ENCODE measurements around the gene SIGLEC11. TPM values are rescaled to one million over a fixed set of nuclear protein-coding genes. Genes with fewer than 3 reads are reported as not detected.

SIGLEC11 gene
- total RNA-seq, 1 donor from 2014 or later = 0.55 TPM

DNA sequence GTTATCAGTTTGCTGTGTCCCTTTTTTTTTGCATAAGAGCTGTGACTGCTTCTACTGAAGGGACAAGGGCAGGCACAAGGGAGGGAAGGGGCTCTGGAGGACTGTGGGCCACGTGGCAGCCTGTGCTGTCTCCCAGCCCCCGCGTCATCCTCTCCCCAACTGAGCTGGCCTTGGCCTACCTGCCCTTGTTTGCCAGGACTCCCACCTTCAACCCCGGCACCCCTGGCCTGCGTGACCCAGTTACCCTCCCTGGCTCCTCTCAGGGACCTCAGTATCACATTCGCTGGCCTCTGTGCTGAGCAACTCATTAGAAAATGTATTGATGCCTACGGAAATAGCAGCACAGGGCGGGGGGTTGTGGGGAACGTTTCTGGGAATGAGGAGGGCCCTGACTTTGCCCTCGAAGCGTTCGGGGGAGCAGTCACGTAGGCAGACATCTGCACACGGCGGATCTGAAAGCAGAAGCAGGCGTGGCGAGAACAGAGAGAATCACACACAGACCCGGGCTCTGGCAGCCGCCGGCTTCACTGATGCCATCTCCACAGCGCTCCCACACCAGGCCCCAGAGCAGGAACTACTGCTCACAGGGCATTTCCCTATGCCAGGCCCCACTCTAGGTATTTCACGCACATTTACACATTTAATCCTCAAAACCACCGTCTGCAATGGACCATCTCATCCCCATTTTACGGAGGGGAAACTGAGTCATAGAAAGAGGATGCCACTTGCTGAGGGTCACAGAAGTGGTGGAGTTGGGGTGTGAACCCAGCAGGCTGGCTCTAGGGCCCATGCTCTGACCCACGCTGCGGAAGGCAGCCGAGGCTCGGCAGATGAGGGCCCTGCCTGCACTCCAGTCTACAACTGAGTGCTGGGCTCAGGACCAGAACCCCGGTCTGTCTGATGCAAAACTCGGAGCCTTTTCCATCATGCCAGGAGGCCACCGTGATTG lies 37.6 kb downstream of the SIGLEC11 start:
- Histone ChIP-seq H3K9me3 (replicated peaks) (no peaks in the 10 kb centered on the region), H3K27me3 (ENCODE audit: low read depth) (no peaks in the 10 kb centered on the region), H3K27ac (replicated peaks) (no peak overlapping the region), H3K4me1 (peaks cover 35% of the 10 kb centered on the region), H3K36me3 (peaks cover 64% of the 10 kb centered on the region), H3K4me3 (no peak overlapping the region)
- TF ChIP-seq, protein P1, sequence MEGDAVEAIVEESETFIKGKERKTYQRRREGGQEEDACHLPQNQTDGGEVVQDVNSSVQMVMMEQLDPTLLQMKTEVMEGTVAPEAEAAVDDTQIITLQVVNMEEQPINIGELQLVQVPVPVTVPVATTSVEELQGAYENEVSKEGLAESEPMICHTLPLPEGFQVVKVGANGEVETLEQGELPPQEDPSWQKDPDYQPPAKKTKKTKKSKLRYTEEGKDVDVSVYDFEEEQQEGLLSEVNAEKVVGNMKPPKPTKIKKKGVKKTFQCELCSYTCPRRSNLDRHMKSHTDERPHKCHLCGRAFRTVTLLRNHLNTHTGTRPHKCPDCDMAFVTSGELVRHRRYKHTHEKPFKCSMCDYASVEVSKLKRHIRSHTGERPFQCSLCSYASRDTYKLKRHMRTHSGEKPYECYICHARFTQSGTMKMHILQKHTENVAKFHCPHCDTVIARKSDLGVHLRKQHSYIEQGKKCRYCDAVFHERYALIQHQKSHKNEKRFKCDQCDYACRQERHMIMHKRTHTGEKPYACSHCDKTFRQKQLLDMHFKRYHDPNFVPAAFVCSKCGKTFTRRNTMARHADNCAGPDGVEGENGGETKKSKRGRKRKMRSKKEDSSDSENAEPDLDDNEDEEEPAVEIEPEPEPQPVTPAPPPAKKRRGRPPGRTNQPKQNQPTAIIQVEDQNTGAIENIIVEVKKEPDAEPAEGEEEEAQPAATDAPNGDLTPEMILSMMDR (IDR thresholded peaks at IDR 0.05; ENCODE audit: borderline replicate concordance) = no peak
- DNase-seq = no peak
- intact Hi-C loops (cut with micrococcal nuclease) = no loop called here

DNA sequence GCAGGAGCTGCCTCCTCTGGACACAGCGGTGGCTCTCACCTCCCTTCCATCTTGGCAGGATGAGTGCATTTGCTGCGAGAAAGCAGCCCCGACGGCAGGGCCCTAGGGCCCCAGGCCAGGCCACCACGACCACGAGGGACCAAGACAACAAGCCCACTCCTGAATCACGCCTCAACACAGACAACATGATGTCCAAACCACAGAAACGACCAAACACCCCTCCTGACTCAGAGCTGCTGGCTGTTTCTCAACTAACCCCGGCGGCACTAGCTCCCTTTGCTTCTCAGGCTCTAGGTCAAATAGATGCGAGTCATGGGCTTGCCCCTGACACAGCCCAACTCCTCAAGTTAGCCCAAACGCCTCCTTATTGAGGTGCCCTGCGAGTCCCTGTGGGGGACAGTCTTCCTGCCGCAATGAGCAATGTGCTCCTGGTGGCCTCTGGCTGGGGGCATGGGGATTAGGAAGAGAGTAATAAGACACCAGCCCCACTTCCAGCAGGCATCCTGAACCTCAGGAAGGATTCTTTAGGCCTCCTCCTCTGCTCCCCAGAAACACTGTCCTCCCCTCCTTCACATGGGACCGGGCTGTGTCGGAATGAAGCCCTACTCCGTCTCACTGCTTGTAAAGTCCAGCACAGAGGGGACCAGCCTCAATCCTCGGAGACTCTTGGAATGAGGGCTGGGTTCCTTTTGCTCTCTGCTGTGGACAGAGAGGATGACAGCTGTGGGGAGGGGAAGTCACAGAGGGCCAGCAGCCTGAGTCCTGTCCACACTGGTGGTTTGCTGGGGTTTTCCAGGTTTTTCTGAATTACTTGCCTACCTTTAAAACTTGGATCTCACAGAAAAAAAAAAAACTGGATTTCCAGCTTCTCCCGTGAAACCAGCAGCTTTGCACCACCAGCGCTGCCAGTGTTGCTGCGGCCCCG lies 38.8 kb downstream of the SIGLEC11 start:
- Histone ChIP-seq H3K27me3 (ENCODE audit: low read depth) (no peaks in the 10 kb centered on the region), H3K4me1 (peaks cover 23% of the 10 kb centered on the region), H3K9me3 (replicated peaks) (no peaks in the 10 kb centered on the region), H3K4me3 (no peak overlapping the region), H3K27ac (replicated peaks) (no peak overlapping the region), H3K36me3 (peaks cover 57% of the 10 kb centered on the region)
- no peak for DNase-seq
- intact Hi-C loops (cut with micrococcal nuclease) = no loop called here
- TF ChIP-seq, protein P1 (IDR thresholded peaks at IDR 0.05; ENCODE audit: borderline replicate concordance) = no peak

DNA sequence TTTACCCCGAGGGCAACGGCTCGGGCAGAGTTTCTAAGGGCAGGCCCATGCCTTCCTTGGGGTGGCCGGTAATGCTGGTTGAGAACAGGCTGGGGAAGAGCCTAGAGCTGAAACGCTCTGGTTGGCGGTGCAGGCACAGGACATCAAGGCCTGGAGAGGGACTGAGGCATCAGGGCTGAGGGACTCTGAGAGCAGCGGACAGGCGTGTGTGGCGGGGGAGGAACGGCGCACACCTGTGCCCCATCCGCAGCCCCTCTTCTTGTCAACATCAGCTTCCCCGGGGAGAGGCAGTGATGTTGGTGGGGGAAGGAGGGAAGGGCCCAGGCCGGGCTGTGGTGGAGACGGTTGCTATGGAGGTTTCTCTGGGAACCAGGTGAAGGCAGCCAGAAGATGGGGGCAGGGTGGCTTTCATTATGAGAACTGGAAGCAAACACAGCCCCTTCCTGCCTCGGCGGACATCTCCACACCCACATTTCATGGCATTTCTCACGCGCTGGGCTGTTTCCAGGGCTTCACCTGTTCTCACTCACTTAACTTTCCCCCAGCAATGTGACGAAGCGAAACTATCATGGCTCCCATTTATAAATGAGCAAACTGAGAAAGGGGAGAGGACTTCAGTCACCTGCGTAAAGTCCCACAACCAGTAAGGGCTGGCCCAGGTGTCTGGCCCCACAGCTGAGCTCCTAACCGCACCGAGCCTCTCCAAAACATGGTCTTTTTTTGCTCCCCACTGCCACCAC lies 40.2 kb downstream of the SIGLEC11 start:
- no peak for DNase-seq
- Histone ChIP-seq H3K36me3 (peaks cover 46% of the 10 kb centered on the region), H3K4me1 (peaks cover 13% of the 10 kb centered on the region), H3K27ac (replicated peaks) (no peak overlapping the region), H3K9me3 (replicated peaks) (no peaks in the 10 kb centered on the region), H3K4me3 (no peak overlapping the region), H3K27me3 (ENCODE audit: low read depth) (no peaks in the 10 kb centered on the region)
- intact Hi-C loops (cut with micrococcal nuclease) = no loop called here
- TF ChIP-seq, protein P1 (IDR thresholded peaks at IDR 0.05; ENCODE audit: borderline replicate concordance) = no peak

DNA sequence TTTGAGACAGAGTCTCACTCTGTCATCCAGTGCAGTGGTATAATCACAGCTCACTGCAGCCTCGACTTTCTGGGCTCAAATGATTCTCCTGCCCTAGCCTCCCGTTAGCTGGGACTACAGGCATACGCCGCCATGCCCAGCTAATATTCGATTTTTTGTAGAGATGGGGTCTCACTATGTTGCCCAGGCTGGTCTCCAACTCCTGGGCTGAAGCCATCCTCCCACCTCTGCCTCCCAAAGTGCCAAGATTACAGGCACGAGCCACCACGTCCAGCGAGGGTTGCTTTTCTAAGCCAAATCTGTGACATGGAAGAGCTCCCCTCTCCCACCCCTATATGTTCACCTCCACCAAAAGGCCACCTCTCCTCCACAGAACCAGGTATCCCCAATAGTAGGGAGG lies 42.9 kb downstream of the SIGLEC11 start:
- TF ChIP-seq, protein P1 (IDR thresholded peaks at IDR 0.05; ENCODE audit: borderline replicate concordance) = no peak

More for the DNA sequence above, 42.9 kb downstream of the SIGLEC11 start:
- Histone ChIP-seq H3K9me3 (replicated peaks) (no peaks in the 10 kb centered on the region), H3K4me3 (no peak overlapping the region), H3K27me3 (ENCODE audit: low read depth) (no peaks in the 10 kb centered on the region), H3K36me3 (peaks cover 42% of the 10 kb centered on the region), H3K27ac (replicated peaks) (no peak overlapping the region), H3K4me1 (no peaks in the 10 kb centered on the region)
- no peak for DNase-seq
- intact Hi-C loops (cut with micrococcal nuclease) = no loop called here

Data from left ventricle myocardium inferior (tissue), 1 donor.